Astrocyte of the cerebellum (primary cell): Measurements from ENCODE around the gene GALNT17.

ENCODE experiments used
- DNase-seq: peaks from one replicate; pipeline ENCODE4 v3.0.0-alpha.2; 2011; ENCODE audit warnings: low read depth
- H3K4me3 ChIP-seq: 2 replicates; pipeline ENCODE4 v1.5.1; 2011; ENCODE audit warnings: mild to moderate bottlenecking, low read depth, low read length, moderate library complexity
- in situ Hi-C: cut with HindIII; loops from 2 replicates; pipeline ENCODE4 v1.10.0; 2017; ENCODE audit warnings: low sequenced_read_pairs
- TF ChIP-seq, protein P1 (sequence below): IDR thresholded peaks from 2 replicates; pipeline ENCODE4 v1.5.1; 2012; ENCODE audit warnings: low read length, low read depth, moderate library complexity, mild to moderate bottlenecking; ENCODE audit errors: missing control alignments

The GALNT17 gene

DNA sequence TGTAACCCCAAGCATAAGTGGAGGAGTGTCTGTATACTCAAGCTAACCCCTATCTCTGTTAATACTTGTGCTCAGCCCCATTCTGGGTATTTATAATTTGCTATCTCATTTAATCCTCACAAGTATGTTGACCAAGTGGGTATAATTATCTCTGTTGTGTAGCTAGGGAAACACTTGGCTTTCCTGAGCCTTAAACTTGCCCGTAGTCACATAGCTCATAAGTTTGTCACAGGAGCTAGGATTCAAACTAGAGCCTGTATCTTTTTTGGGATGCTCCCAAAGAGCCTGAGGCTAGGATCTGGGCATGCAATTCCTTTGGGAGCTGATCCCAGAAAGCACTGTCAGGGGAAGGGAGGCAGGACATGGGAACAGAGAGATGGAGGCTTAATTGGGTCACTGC, 377.4 kb downstream of the GALNT17 start:
- DNase-seq, result no peak
- H3K4me3 ChIP-seq, result no peak overlapping the region
- TF ChIP-seq, protein P1, sequence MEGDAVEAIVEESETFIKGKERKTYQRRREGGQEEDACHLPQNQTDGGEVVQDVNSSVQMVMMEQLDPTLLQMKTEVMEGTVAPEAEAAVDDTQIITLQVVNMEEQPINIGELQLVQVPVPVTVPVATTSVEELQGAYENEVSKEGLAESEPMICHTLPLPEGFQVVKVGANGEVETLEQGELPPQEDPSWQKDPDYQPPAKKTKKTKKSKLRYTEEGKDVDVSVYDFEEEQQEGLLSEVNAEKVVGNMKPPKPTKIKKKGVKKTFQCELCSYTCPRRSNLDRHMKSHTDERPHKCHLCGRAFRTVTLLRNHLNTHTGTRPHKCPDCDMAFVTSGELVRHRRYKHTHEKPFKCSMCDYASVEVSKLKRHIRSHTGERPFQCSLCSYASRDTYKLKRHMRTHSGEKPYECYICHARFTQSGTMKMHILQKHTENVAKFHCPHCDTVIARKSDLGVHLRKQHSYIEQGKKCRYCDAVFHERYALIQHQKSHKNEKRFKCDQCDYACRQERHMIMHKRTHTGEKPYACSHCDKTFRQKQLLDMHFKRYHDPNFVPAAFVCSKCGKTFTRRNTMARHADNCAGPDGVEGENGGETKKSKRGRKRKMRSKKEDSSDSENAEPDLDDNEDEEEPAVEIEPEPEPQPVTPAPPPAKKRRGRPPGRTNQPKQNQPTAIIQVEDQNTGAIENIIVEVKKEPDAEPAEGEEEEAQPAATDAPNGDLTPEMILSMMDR, result no peak
- in situ Hi-C loops, result no loop called here

DNA sequence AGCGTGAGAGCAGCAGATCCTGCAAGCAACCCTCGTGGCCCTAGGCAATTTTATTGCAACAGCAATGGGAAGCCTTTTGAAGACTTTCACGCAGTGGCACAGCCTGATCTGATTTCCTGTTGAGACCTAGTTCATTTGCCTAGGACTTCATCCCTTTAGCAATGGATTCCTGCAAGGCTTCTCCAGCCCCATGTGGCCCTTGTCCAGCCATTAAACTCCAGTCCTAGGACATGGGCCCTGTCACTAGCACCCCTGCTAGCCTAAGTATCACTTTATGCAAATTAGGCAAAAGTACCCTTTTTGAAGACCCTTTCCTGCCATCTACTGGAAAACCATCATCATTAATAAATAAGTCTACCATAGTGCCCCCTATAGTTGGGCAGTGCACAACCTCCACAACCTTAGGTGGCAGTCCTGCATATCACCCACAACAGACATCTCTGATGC, 379.4 kb downstream of the GALNT17 start:
- in situ Hi-C loops, result no loop called here

DNA sequence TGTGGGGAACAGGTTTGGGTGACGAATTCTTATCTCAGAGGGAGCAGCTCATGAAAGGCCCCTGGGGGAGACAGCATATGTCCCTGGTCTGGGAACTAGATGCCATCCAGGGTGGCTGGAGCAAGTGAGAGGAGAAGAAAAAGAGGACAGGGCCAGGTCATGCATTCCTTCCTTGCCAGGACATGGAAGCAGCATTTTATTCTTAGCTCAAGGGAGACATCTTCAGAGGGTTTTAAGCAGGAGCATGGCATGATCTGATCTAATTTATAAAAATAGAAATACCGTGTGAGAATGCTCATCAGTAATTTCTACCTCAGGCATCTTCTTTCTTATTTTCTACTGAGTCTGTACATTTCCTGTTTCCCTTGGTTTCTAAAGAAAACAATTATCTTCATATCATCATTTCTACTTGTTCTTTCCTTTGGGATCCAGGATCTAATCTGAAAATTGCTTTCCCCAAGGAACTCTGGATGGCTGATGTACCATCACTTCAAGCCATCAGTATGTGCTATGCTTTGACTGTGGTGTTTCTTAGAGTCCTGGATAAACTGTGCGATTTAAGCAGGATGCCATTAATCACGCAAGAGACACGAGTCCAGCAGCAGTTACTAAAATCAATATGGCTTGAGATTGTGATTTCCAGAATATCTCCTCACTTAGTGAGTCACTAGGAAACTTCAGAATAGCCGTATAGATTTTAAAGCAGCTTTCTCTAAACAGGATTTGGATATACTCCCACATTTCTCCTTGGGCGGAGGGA, 386.2 kb downstream of the GALNT17 start:
- no peak for DNase-seq
- H3K4me3 ChIP-seq, result no peak overlapping the region
- in situ Hi-C loops, result no loop called here
- TF ChIP-seq, protein P1, result no peak

More for the DNA sequence above, 379.4 kb downstream of the GALNT17 start:
- TF ChIP-seq, protein P1, result no peak
- H3K4me3 ChIP-seq, result no peak overlapping the region
- no peak for DNase-seq

DNA sequence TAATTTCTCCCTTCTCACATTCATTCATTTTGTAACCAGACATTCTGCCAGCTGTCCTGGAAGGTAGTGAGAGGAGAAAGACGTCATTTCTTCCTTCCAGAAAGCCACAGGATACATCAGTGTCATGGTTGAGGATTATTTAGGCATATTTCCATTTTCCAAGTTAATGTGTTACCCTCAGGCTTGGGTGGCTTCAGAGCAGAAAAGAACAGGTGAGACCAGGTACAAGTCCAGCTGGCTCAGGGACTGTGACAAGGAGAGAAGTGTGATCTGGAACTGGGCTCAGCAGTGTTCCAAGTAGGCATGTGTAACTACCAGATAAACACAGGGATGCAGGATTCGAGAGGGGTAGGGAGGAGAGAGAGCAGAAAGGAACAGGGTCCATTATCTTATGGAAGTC, 386.9 kb downstream of the GALNT17 start:
- H3K4me3 ChIP-seq, result no peak overlapping the region
- no peak for DNase-seq
- in situ Hi-C loops, result no loop called here
- TF ChIP-seq, protein P1, result no peak

DNA sequence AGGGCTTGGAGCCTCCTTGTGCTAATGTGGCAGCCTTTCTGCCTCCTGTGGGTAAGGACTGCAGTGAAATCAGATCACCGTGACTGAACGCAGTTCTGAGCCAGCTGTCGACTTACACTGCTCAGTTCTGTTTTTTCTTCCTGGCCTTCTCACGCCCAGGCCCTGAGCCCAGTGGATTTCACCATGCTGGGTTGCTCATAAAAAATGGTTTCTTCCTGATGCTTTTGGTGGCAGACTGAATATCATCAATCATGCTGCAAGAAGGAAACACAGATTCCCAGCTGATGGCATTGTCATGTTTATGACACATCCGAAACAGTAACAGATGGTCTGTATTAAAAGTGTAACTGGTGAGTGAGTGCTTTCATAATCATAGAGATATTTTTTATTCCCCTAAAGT, 389.6 kb downstream of the GALNT17 start:
- H3K4me3 ChIP-seq, result no peak overlapping the region
- in situ Hi-C loops, result no loop called here
- TF ChIP-seq, protein P1, result no peak
- DNase-seq, result peak; percentile 11

DNA sequence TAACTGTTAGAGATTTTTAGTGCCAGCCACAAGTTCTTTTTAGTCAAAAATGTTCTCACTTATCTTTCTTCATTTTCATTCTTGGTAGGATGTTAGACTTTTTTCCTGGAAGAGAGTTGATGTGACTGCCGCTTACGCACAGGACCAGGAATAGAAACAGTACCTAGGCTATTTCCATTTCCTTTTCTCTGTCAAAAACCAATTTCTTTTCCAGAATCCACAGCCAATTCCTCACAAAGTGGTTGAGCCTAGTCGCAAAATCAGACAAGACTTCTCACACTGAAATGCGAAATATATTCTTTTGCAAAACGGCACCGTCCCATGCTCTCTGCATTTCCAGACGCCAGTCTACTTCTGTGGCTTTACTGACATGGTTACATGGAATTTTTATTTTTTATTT, 394.2 kb downstream of the GALNT17 start:
- in situ Hi-C loops, result no loop called here
- H3K4me3 ChIP-seq, result no peak overlapping the region
- no peak for DNase-seq
- TF ChIP-seq, protein P1, result no peak
